Inferior parietal cortex (tissue), 1 donor: Measurements from ENCODE around the gene GABRG3.
A peak's percentile ranks its signal among the peaks of the same experiment; 100 is the strongest.

Experiments used
- DNase-seq: peaks from one replicate; pipeline ENCODE4 v3.0.0-alpha.2; 2016; ENCODE audit errors: extremely low spot score

GABRG3 gene

GRCh38 chr15:27499719-27500118 is 528.7 kb downstream of the GABRG3 start:
- no peak for DNase-seq

- DNase-seq, result no peak
These were observed 529.2 kb downstream of the GABRG3 start for GRCh38 chr15:27500206-27500605.

- DNase-seq, result no peak
These were observed 535.8 kb downstream of the GABRG3 start for GRCh38 chr15:27506752-27507151.

GRCh38 chr15:27509014-27509413 is 538.0 kb downstream of the GABRG3 start:
- no peak for DNase-seq

GRCh38 chr15:27512281-27513001 is 541.5 kb downstream of the GABRG3 start:
- no peak for DNase-seq

GRCh38 chr15:27514526-27514925 is 543.5 kb downstream of the GABRG3 start:
- DNase-seq, result no peak

- no peak for DNase-seq
These were observed 556.6 kb downstream of the GABRG3 start for GRCh38 chr15:27527490-27528067.

- no peak for DNase-seq
These were observed 558.4 kb downstream of the GABRG3 start for GRCh38 chr15:27529399-27529798.

- DNase-seq, result no peak
These were observed 560.0 kb downstream of the GABRG3 start for GRCh38 chr15:27530994-27531393.

GRCh38 chr15:27532358-27532757 is 561.4 kb downstream of the GABRG3 start:
- no peak for DNase-seq

- peak; percentile 8 for DNase-seq
These were observed 564.6 kb downstream of the GABRG3 start for GRCh38 chr15:27535445-27536129.

GRCh38 chr15:27538325-27538724 is 567.3 kb downstream of the GABRG3 start:
- DNase-seq, result no peak

- no peak for DNase-seq
These were observed 570.6 kb downstream of the GABRG3 start for GRCh38 chr15:27541581-27541980.

- no peak for DNase-seq
These were observed 574.7 kb downstream of the GABRG3 start for GRCh38 chr15:27545494-27546255.

GRCh38 chr15:27549746-27550145 is 578.8 kb downstream of the GABRG3 start:
- no peak for DNase-seq

GRCh38 chr15:27550635-27551034 is 579.7 kb downstream of the GABRG3 start:
- no peak for DNase-seq

- DNase-seq, result no peak
These were observed 590.8 kb downstream of the GABRG3 start for GRCh38 chr15:27561816-27562215.

- no peak for DNase-seq
These were observed 592.9 kb downstream of the GABRG3 start for GRCh38 chr15:27563765-27564370.

- DNase-seq, result no peak
These were observed 593.7 kb downstream of the GABRG3 start for GRCh38 chr15:27564656-27565055.

- no peak for DNase-seq
These were observed 599.8 kb downstream of the GABRG3 start for GRCh38 chr15:27570746-27571145.

- DNase-seq, result no peak
These were observed 603.0 kb downstream of the GABRG3 start for GRCh38 chr15:27573805-27574485.
